Astrocyte of the spinal cord (primary cell): ENCODE data around the gene LAS1L.

ENCODE experiments used
- DNase-seq: peaks from one replicate; pipeline ENCODE4 v3.0.0; 2011; ENCODE audit warnings: low read depth, low spot score
- H3K4me3 ChIP-seq: 2 replicates; pipeline ENCODE4 v1.5.1; 2011; ENCODE audit warnings: low read depth, mild to moderate bottlenecking, low read length, moderate library complexity
- in situ Hi-C: cut with HindIII; loops from 2 replicates; pipeline ENCODE4 v1.10.0; 2017; ENCODE audit warnings: low sequenced_read_pairs
- TF ChIP-seq, protein P1 (sequence below): IDR thresholded peaks from 2 replicates; pipeline ENCODE4 v1.5.1; 2012; ENCODE audit warnings: low read depth, mild to moderate bottlenecking, low read length, inconsistent platforms

Gene LAS1L

DNA sequence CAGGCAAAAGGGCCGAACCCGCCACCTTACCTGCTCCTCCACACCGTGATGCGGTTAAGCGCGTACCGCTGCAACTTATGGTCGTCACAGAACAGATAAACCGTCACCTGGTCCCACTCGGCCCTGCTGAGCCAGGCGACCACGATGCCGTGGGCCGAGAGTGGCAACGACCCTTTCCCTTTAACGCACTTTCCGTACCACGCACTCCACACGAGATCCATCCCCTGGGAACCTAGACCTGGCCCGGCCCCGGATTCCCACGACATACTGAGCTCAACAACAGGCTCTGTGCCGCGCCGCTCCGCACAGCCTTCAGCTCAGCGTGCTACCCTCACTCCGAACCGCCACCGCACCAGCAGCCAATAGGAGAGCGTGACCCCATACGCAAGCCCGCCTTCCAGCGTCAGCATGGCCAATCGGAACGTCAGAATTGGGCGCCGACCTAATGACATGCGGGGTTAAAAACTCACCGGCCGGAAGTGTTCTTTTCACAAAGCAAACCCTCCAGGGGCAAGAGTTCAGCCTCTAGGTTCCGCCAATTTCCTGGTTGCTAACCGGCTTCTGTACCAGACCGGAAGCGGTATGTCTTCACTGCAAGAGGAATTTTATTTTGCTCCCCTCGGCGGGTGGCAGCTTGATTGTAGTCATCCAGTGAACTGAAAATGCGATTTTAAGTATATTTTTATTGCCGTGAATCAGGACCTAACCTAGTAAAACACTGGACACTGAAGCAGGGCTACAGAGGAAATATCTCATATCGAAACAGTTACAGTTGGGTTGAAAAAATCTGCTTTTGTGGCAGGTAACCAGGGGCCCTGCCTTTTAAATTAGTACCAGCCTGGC, at the start of gene LAS1L:
Gene LAS1L, minus strand, starts transcription at position 338 of the 843 bp plus-strand sequence. Its CDS starts 72 bp downstream, at position 266.
- TF ChIP-seq, protein P1, sequence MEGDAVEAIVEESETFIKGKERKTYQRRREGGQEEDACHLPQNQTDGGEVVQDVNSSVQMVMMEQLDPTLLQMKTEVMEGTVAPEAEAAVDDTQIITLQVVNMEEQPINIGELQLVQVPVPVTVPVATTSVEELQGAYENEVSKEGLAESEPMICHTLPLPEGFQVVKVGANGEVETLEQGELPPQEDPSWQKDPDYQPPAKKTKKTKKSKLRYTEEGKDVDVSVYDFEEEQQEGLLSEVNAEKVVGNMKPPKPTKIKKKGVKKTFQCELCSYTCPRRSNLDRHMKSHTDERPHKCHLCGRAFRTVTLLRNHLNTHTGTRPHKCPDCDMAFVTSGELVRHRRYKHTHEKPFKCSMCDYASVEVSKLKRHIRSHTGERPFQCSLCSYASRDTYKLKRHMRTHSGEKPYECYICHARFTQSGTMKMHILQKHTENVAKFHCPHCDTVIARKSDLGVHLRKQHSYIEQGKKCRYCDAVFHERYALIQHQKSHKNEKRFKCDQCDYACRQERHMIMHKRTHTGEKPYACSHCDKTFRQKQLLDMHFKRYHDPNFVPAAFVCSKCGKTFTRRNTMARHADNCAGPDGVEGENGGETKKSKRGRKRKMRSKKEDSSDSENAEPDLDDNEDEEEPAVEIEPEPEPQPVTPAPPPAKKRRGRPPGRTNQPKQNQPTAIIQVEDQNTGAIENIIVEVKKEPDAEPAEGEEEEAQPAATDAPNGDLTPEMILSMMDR, result no peak
- peak within 1 kb of the TSS; percentile 86 for H3K4me3 ChIP-seq
- in situ Hi-C loops, result no loop called here
- DNase-seq, result peak; percentile 94

DNA sequence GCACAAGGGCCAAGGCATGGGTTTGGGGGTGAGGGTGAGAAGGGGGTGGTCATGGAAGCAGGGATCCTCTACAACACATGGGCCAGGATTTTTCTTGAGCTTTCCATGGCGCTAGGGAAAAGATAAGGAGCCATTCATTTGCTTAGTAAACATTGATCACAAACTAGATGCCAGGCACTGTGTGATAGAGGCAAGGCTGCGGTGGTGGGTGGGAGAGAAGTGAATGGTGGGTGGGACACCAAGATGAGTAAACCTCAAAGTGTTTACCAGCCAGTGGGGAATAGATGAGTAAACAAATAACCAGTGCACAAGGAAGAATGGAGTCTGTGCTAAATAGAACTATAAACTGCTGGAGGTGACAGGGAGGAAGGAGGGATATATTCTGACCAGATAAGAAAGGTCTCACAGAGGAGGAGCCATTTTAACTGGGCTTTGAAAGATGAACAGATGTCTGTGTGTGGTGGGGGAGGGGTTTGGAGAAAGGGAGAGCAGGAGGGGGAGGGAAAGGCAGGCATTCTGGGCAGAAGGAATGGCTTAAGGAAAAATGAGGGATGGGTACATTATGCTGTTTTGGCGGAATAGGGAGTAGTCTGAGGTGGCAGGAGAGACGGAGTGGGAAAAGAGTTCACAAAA, 48.0 kb upstream of the LAS1L start:
- no peak overlapping the region for H3K4me3 ChIP-seq
- DNase-seq, result no peak
- TF ChIP-seq, protein P1, result no peak
- in situ Hi-C loops, result no loop called here

DNA sequence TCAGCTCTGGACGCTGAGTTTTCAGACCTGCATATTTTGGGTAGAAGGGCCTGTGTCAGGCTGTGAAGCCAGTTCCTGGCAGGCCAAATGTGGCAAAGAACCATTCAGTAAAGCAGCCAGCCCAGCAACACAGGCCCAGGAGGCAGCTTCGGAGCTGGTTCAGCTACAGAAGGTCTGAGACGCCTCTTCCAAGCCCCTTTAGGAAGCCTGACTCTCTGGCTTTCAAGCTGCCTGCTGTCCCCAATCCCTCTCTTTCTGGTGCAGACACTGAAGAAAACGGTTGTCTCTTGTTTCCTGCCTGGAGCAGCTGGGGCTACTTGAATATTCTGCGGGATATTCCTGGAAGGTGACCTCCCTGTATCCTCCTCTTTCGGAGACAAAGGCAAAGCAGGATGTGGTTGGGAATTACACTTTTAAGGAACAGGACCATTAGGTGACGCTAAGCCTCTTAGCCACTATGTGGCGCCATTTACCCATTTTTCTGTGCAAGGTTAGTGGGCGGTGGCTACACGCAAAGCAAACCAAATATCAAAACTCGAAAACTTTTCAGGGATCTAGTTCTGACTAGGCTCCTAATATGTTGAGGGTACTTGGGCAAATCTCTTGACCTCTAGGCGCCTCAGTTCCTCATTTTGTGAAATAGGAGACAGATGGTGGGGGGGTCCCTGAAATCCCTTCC, 47.2 kb upstream of the LAS1L start:
- TF ChIP-seq, protein P1, result peak; percentile 69
- peak; percentile 59 for DNase-seq
- no peak overlapping the region for H3K4me3 ChIP-seq
- in situ Hi-C loops, result no loop called here

DNA sequence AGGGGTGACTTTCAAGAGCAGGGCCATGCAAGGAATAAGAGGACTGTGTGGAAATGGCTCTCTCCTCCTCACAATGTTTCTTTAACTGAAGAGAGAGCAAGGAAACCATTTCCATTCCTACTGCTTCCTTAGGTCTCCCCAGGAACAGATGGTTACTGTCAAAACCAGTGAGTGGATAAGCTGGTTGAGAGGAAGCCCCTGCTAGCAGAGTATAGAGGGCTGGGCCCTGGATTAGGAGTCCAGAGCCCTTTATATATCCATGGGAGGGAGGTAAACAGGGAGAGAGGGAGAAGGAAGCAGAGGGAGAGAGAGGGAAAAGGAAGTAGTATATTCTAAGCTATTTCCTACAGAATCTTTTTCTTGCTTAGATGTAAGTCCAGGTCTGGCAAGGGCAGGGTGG, 43.8 kb upstream of the LAS1L start:
- in situ Hi-C loops, result no loop called here
- no peak for DNase-seq
- TF ChIP-seq, protein P1, result no peak
- no peak overlapping the region for H3K4me3 ChIP-seq

DNA sequence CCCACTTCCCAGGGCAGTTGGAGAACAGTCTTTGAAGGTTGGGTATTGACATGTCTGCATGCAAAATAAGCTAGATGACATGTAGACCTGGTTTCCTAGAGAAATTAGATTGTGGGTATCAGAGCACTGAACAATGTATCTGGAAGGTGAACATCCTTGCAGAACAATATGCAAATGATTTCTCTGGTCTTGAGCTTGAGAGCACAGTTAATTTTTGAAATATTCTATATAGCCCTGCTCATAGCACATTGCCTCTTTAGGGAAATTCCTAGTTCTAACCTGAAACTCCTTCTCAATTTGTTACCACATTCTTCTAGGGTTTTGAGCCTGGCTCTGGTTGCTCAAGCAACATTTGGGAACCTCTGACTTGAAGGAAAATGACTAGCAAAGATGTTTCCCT, 41.6 kb upstream of the LAS1L start:
- in situ Hi-C loops, result no loop called here

DNA sequence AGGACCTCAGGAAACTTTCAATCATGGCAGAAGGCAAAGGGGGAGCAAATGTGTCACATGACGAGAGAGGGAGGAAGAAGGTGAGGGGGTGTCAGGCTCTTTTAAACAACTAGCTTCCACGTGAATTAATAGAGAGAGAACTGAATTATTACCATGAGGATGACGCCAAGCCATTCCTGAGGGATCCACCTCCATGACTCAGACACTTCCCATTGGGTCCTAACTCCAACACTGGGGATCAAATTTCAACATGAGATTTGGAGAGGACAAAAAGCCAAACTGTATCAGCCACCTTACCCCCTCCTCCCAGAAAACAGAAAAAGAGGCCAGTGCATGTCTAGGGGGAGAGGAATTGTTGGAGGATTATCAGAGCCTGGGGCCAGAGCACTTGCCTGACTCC, 40.4 kb upstream of the LAS1L start:
- TF ChIP-seq, protein P1, result no peak
- H3K4me3 ChIP-seq, result no peak overlapping the region
- in situ Hi-C loops, result no loop called here
- no peak for DNase-seq

More for the DNA sequence above, 41.6 kb upstream of the LAS1L start:
- TF ChIP-seq, protein P1, result no peak
- DNase-seq, result no peak
- H3K4me3 ChIP-seq, result no peak overlapping the region
